Large intestine (tissue), 3 donors: ENCODE data around the gene BABAM1. TPM values are rescaled to one million over a fixed set of nuclear protein-coding genes. Genes with fewer than 3 reads are reported as not detected.

Experiments
- DNase-seq, 2 donors: peaks; one replicate each; pipeline versions ENCODE4 v3.0.0 to v3.0.0-alpha.2; 2013
- H3K27ac ChIP-seq: one replicate; pipeline ENCODE4 v1.5.1; 2013; ENCODE audit warnings: low read length
- H3K27me3 ChIP-seq: 2 replicates; pipeline ENCODE4 v1.6.1; 2013; ENCODE audit warnings: low read length; ENCODE audit not compliant: control insufficient read depth, insufficient read depth
- H3K36me3 ChIP-seq: 2 replicates; pipeline ENCODE4 v1.6.1; 2013; ENCODE audit warnings: low read length; ENCODE audit not compliant: control insufficient read depth, insufficient read depth
- H3K4me1 ChIP-seq: one replicate; pipeline ENCODE4 v1.6.1; 2013; ENCODE audit warnings: low read length; ENCODE audit not compliant: control insufficient read depth, insufficient read depth
- H3K4me3 ChIP-seq: one replicate; pipeline ENCODE4 v1.5.1; 2013; ENCODE audit warnings: low read length
- H3K9me3 ChIP-seq: one replicate; pipeline ENCODE4 v1.6.1; 2013; ENCODE audit warnings: mild to moderate bottlenecking, low read depth, low read length, moderate library complexity; ENCODE audit not compliant: control insufficient read depth
- WGBS: methylation state at CpG from one replicate; pipeline ENCODE4 v1.1.5; 2013; ENCODE audit warnings: low lambda C conversion rate; ENCODE audit not compliant: insufficient coverage; 5-methylcytosine and 5-hydroxymethylcytosine counted together
- polyA plus RNA-seq: library from polyadenylated mRNA; unstranded; fragments of 120-200 nt; gene quantifications from one replicate; pipeline ENCODE4 v1.2.1, GENCODE V29; 2013

The BABAM1 gene
- polyA plus RNA-seq, 1 donor = 70.7 TPM

DNA sequence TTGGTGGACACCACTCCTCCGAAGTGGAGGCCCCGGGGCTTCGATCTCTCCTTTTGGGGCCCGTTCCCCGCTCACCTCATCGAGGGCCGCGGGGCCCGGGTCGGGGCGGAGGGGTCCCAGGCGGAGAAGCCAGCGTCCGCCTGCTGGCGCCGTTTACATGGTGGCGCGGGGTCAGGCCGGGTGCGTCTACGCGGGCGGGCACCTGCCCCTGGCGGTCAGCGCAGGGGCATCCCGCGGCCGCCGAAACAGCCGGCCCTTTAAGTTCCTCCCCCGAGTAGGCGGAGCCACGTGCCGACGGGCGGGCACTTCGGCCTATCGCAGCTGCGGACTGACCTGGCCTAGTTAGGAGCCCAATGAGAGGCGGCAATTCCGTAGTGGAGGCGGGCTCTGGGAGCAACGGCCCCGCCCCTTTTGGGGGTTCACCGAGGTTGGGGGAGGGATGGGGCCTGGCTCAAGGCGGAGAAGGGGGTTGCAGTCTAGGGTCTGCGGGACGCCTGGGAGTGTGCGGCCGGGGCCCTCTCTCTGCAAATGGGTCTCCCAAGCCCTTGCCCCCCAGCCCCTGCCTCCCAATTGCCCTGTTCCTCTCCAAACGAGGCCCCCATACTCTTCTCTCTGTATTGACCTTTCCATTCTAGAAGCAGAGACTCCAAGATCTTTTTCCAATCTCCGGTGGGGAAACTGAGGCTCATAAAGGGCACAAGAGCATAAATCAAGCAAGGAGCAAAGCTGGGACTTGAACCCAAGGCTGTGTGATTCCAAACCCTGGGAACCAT is 36.1 kb downstream of the BABAM1 start, which contains the start of gene ABHD8:
Gene ABHD8, minus strand, starts transcription at position 259 of the 773 bp plus-strand sequence. CDS start 1,809 bp downstream, outside the sequence.
- peak within 1 kb of the TSS; percentile 72 for H3K4me3 ChIP-seq
- no peak within 1 kb of the TSS for H3K27ac ChIP-seq
- H3K9me3 ChIP-seq = no peaks in the 10 kb centered on the region
- no peaks in the 10 kb centered on the region for H3K27me3 ChIP-seq
- DNase-seq = peak; percentile 94
- peaks cover 5% of the 10 kb centered on the region for H3K36me3 ChIP-seq
- H3K4me1 ChIP-seq = peaks cover 22% of the 10 kb centered on the region
- WGBS = no CpG with 5 or more reads among the region's 52 CpGs

DNA sequence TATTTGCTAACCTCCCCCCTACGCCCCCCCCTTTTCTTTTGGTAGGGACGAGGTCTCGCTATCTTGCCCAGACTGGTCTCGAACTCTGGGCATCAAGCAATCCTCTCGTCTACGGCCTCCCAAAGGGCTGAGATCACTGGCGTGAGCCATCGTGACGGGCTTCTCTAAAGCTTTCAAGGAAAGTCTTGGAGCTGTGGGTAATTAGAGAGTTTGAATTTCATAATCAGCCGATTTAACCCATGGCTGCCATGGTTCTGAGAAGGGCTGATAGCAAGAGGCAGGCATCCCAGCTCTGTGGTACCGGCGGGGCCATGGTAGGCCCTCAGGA is 36.7 kb downstream of the BABAM1 start:
- Histone ChIP-seq H3K4me1 (peaks cover 22% of the 10 kb centered on the region), H3K4me3 (no peak overlapping the region), H3K9me3 (no peaks in the 10 kb centered on the region), H3K27ac (no peak overlapping the region), H3K36me3 (peaks cover 3% of the 10 kb centered on the region), H3K27me3 (no peaks in the 10 kb centered on the region)
- no CpG with 5 or more reads among the region's 12 CpGs for WGBS
- DNase-seq = no peak

DNA sequence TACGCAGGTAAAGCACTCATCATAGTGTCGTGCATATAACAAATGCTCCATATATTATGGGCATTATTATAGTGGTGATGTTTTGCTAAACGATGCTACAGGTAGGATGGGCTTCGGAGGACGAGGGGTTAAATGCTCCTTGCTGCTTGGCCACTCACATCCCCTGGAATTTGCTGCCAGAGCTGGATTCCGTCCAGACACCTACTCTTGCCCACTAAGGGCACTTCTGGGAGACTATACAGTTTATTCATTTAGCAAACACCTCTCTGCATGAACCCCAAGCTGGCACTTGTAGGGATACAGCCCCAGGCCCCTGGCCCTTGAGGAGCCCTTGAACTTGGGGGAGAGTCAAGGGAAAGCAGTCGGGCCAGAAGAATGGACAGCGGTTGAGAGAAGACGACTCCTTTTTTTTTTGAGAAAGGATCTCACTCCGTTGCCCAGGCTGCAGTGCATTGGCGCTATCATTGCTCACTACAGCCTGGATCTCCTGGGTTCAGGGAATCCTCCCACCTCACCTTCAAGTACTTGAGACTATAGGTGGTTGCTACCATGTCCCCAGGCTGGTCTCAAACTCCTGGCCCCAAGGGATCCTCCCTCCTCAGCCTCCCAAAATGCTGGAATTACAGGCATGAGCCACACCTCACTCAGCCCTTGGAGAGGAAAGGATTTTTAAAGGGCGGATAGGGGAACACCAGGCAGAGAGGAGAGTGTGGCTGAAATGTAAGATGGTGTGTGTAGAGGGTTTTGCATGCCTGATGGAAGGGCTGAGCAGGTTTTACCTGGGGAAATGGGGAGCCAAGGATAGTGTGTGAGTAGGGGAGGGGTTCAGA is 37.4 kb downstream of the BABAM1 start:
- peaks cover 22% of the 10 kb centered on the region for H3K4me1 ChIP-seq
- peaks cover 3% of the 10 kb centered on the region for H3K36me3 ChIP-seq
- WGBS = no CpG with 5 or more reads among the region's 12 CpGs
- DNase-seq = no peak
- no peak overlapping the region for H3K4me3 ChIP-seq
- H3K9me3 ChIP-seq = no peaks in the 10 kb centered on the region
- H3K27me3 ChIP-seq = no peaks in the 10 kb centered on the region
- peak overlapping the region; percentile 96 for H3K27ac ChIP-seq

DNA sequence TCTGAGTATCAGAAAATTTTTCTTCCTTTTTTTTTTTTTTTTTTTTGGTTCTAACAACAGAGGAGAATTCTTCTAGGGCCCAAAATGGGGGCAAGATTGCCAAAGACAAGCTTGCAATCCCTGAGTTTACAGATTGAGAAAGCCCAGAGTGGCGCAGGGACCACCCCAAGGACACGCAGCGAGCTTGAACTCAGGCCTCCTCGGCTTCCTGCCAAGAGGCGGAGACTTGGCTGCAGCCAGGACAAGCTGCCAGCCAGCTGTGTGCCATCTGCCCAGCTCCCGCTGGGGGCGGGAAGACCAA is 37.9 kb downstream of the BABAM1 start:
- Histone ChIP-seq H3K9me3 (no peaks in the 10 kb centered on the region), H3K36me3 (peaks cover 3% of the 10 kb centered on the region), H3K4me1 (peaks cover 24% of the 10 kb centered on the region), H3K27me3 (no peaks in the 10 kb centered on the region), H3K27ac (peak overlapping the region; percentile 96), H3K4me3 (peak overlapping the region; percentile 82)
- no CpG with 5 or more reads among the region's 7 CpGs for WGBS
- DNase-seq = no peak

DNA sequence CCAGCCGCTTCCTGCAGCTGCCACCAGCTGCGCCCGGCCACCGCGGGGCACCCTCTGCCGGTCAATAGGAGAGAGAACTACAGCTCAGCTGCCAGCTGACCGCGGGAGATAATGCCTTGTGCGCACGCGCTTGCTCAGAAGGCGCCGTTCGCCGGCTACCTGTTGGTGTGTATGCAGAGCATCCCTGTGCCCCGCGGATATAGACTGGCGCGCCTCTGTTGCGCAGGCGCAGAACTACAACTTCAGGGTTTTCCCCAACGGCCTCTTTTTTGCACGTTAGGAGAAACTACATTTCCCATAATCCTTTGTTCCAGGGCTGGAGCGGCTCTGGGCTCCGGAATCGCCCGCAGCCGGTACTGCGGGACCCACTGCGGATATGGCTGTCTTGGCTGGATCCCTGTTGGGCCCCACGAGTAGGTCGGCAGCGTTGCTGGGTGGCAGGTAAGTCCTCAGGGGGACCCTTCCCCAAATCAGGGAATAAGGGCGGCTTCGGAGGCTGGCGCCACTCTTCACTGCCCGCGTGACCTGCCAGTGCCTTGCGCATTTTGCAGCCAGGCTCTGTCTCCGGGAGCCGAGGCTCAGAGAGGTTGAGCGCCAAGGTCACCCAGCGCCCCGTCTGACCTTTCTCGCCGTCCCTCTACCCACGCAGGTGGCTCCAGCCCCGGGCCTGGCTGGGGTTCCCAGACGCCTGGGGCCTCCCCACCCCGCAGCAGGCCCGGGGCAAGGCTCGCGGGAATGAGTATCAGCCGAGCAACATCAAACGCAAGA is 38.5 kb downstream of the BABAM1 start, which contains the start of gene MRPL34:
Gene MRPL34, plus strand, starts transcription at position 356 of the 768 bp plus-strand sequence. Its CDS starts 21 bp downstream, at position 377.
- WGBS = no CpG with 5 or more reads among the region's 55 CpGs
- Histone ChIP-seq H3K4me1 (peaks cover 29% of the 10 kb centered on the region), H3K36me3 (peaks cover 3% of the 10 kb centered on the region), H3K9me3 (no peaks in the 10 kb centered on the region), H3K4me3 (peak within 1 kb of the TSS; percentile 82), H3K27me3 (no peaks in the 10 kb centered on the region), H3K27ac (peak within 1 kb of the TSS; percentile 96)
- peak; percentile 99 to 100 for DNase-seq

DNA sequence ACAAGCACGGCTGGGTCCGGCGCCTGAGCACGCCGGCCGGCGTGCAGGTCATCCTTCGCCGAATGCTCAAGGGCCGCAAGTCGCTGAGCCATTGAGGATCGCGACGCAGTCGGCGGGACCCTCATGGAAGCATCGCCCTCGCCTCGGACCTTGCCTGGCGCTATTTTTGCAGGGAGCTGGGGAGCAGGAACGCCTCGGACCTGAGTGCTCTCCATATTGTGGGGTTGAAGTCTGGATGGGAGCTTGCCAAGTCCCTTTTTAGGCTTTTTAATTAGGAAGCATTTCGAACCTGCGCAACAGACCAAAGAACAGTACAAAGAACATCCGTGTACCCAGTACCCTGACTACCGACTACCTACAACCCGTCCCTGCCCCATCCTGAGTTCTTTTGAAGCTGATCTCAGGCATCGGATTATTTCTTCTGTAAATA is 39.1 kb downstream of the BABAM1 start:
- no CpG with 5 or more reads among the region's 28 CpGs for WGBS
- peak overlapping the region; percentile 82 for H3K4me3 ChIP-seq
- peaks cover 2% of the 10 kb centered on the region for H3K36me3 ChIP-seq
- peak overlapping the region; percentile 96 for H3K27ac ChIP-seq
- no peaks in the 10 kb centered on the region for H3K27me3 ChIP-seq
- DNase-seq = no peak
- no peaks in the 10 kb centered on the region for H3K9me3 ChIP-seq
- peaks cover 30% of the 10 kb centered on the region for H3K4me1 ChIP-seq

DNA sequence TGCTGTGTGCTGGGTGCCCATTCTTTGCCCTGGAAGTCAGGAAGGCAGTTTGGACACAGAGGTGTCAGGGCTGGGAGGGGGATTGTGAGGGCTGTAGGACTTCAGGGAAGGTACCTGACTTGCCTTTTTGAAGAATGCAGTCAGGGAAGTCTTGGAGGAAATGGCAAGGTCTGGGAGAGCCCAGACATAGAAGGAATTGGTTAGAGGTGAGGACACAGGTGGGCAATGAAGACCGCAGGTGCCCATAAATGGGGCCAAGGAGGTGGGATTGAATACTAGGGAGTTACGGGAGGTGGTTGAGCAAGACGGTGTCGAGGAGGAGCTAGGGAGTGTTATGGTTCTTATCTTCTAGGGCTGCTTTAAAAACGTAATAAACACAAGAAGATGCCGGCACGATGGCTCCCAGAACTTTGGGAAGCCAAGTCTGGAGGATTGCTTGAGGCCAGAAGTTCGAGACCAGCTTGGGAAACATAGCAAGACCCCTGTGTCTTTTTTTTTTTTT is 40.7 kb downstream of the BABAM1 start:
- peaks cover 28% of the 10 kb centered on the region for H3K4me1 ChIP-seq
- peaks cover 8% of the 10 kb centered on the region for H3K36me3 ChIP-seq
- no peak overlapping the region for H3K27ac ChIP-seq
- WGBS = 50% methylated on average over 4 of the region's 8 CpGs
- H3K4me3 ChIP-seq = no peak overlapping the region
- DNase-seq = no peak
- H3K27me3 ChIP-seq = no peaks in the 10 kb centered on the region
- no peaks in the 10 kb centered on the region for H3K9me3 ChIP-seq

DNA sequence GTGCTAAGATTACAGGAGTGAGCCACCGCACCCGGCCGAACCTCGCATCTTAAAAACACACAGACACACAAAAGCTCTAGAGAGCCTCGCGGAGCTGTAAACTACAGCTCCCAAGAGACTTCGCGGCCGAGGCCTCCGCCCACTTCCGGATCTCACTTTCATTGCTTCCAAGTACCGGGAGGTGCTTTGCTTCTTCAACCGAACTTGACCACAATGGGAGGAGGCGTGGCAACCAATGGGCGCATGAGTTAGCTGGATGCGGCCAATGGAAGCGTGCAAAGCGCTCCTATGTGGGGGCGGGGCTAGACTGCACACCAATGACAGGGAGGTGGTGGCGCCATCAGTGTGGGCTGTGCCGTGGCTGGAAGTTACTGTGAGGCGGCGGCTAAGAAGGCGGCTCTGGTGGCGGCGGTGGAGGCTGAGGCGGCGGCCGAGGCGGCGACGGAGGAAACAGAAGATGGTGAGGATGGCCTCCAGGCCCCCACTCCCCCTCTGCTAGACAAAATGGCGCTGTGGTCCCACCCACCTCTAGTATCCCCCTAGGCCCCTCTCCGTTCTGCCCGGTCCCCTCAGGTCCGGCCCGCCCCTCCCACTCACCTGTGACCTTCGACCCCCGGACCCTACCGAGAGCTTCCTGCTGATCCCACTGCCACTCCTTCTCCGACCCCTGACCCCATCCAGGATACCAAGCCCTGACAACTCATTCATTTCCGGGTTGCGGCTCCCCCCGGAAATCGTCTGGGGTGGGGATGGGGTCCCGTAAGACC is 42.1 kb downstream of the BABAM1 start, which contains the start of gene DDA1:
Gene DDA1, plus strand, starts transcription at position 366 of the 767 bp plus-strand sequence. Its CDS starts 92 bp downstream, at position 458.
- WGBS = no CpG with 5 or more reads among the region's 46 CpGs
- peak within 1 kb of the TSS; percentile 96 for H3K4me3 ChIP-seq
- DNase-seq = peak; percentile 100
- peaks cover 18% of the 10 kb centered on the region for H3K36me3 ChIP-seq
- H3K4me1 ChIP-seq = peaks cover 21% of the 10 kb centered on the region
- peak within 1 kb of the TSS; percentile 14 for H3K27ac ChIP-seq
- H3K9me3 ChIP-seq = no peaks in the 10 kb centered on the region
- no peaks in the 10 kb centered on the region for H3K27me3 ChIP-seq

DNA sequence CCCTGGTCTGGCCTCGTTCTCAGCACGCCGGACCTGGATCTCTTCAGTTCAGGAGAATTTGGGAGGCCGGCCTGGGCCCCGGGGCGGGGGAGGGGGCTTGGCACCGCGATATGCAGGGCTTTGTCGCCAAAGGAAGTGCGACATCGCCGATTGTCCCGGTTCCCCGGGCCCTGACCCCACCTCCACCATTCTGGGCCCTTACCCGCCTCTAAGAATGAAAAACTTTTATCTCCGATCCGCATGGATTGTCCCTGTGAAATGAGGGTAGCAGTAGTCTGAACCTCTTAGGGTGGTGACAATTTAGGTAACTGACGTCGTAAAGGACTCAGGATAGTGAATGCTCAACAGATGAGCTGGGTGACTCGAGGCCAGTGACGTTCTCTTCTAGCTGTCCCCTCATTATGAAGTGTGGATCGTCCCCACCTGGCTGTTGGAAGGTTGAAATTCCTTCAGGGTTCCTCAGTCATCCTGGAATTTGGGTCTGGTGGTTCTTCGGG is 42.8 kb downstream of the BABAM1 start:
- no CpG with 5 or more reads among the region's 23 CpGs for WGBS
- DNase-seq = no peak
- Histone ChIP-seq H3K36me3 (peaks cover 24% of the 10 kb centered on the region), H3K4me1 (peaks cover 18% of the 10 kb centered on the region), H3K27ac (no peak overlapping the region), H3K9me3 (no peaks in the 10 kb centered on the region), H3K27me3 (no peaks in the 10 kb centered on the region), H3K4me3 (peak overlapping the region; percentile 96)
